AG08396 (cell line): ENCODE results near the gene CYP46A1.

Experiments used
- DNase-seq: peaks from one replicate; pipeline ENCODE4 v3.0.0; 2012; ENCODE audit warnings: low spot score, mixed read lengths

CYP46A1 gene

DNA sequence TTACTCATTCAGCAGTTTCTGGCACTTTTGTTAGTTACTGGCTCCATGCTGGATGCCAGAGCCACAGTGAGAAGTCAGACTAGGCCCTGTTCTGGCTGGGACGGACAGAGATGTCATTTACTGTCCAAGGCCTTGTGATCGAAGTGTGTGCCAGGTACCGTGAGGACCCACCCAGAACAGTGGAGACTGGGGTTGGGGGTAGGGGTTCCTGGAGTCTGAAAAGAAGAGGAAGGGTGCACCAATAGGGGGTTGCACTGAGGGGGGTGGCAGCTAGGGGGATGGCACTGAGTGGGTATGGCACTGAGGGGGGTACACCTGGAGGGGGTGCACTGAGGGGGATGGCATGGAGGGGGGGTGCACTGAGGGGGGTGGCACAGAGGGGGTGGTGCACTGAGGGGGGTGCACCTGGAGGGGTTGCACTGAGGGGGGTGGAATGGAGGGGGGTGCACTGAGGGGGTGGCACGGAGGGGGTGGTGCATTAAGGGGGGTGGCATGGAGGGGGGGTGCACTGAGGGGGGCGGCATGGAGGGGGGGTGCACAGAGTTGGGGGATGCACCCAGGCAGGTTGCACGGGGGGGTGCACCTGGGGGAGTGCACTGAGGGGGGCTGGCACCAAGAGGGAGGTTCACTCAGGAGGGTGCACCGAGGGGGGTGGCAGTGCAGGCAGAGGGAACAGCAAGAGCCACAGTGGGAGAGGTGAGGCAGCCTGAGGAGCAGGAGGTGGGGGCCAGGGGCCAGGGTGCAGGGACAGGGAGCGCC is 10.6 kb upstream of the CYP46A1 start:
- DNase-seq: no peak

DNA sequence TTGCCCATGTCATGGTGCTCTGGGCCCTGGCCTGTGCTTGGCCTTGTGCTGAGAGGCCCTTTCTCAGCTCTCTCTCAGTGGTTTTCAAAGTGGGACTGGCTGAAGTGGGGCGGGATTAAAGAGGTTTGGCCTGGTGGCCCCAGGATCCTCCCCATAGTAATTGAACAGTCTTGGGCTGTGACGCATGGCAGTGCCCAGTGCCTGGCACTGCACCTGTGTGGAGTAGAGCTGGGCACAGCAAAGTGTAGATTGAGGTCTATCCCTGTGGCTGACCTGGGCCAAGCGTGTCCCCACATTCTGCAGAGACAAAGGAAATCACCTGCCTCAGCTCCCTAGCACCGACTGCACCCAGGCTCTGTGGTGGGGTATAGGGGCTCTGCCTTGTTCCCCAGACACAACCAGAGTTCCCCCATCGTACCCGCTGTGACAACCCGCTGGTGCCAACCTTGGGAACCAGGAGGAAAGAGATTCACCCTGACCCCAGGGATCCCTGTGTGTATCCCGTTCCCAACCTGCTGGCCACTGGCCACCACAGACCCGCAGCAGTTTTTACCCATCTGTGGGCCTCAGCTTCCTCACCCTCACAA is 9.9 kb upstream of the CYP46A1 start:
- DNase-seq: no peak

- DNase-seq: no peak
Observed at GRCh38 chr14:99674776-99675381, 9.2 kb upstream of the CYP46A1 start.

- no peak for DNase-seq
Observed at GRCh38 chr14:99675382-99675835, 8.7 kb upstream of the CYP46A1 start.

- no peak for DNase-seq
Observed at GRCh38 chr14:99675951-99676350, 8.1 kb upstream of the CYP46A1 start.

DNA sequence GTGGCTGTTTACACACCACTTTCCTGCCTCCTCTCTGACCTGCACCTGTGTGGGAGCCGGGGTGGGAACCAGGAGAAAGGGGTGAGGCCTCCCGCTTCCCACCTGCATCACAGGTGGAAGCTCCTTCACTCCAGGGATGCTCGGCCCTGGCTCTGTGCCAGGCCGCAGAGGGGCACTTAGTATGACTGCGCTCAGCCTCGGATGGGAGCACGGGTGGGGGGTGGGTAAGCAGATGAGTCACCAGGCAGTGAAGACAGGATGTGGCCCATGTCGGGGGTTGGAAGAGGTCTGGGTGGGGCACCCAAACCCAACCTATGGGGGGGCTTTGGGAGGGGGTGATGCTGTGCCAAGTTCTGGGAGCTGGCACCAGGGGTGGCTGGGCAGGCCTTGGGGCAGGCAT is 7.4 kb upstream of the CYP46A1 start:
- no peak for DNase-seq

- DNase-seq: peak; percentile 45
Observed at GRCh38 chr14:99677231-99678140, 6.6 kb upstream of the CYP46A1 start.

DNA sequence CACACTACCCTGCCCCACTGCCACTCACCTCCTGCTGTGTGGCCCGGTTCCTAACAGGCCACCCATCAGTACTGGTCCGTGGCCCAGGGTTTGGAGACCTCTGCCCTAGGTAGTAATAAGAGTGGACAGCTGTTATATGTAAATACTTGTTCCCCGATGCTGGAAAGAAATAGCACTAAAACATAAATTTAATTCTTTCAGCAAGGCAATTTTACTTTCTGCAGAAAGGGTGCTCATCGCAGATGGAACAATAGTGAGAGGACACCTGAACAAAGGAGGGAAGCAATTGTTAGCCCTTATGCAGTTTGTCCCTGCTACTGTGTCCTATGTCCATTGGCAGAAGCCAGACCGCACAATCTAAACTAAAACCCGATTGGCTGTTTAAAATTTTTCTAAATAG is 5.9 kb upstream of the CYP46A1 start:
- DNase-seq: no peak

GRCh38 chr14:99679111-99679510 is 5.0 kb upstream of the CYP46A1 start:
- no peak for DNase-seq

DNA sequence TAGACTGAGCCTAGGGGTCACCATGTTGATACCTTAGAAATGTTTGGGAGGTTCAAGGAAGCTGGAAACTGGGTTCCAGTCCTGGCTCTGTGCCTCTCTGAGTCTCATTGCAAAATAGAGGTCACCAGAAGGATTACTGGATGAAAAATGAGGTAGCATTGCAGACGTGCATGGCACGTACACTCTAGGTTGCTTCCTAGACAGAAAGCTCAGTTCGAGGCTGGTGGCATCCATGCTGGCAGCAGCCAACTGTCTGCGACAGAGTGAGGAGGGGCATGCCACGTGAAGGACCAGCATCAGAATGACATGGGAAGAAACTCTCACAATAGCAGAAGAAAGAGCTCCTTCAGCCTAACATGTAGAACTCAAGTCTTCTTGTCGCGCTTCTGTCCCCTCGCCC is 4.6 kb upstream of the CYP46A1 start:
- DNase-seq: no peak

- no peak for DNase-seq
Observed at GRCh38 chr14:99679996-99680395, 4.1 kb upstream of the CYP46A1 start.

DNA sequence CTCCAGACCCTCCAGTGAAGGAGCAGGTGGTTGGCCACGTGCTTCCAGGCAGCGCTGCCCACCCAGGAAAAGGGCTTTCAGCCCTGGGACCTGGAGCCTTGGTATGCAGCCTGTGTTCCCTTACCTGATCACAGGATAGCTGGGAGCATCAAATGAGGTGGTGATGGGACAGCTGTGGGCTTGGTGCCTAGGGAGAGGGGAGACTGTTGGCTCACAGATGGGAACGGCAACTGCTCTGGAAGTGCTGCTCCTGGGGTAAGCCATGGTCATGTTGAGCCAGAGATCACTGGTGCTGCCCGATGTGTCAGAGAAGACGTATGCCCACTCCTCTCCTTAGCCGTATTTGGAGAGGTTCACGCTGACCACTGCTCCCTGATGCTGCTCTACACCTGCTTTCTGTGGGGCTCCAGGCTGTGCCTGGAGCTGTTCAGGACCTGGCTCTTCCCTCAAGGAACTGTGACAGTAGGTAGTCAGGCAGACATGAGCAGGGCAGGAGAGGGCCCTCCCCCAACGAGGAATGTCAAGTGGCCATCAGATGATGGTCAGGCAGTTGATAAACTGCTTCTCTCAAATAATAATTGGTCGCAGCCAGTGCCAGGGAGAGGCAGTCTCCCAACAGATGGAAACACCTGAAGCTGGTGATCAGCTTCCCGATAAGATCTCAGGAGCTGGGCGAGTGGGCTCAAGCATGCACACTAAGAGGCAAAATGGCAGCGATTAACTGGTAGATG is 2.8 kb upstream of the CYP46A1 start:
- DNase-seq: no peak

DNA sequence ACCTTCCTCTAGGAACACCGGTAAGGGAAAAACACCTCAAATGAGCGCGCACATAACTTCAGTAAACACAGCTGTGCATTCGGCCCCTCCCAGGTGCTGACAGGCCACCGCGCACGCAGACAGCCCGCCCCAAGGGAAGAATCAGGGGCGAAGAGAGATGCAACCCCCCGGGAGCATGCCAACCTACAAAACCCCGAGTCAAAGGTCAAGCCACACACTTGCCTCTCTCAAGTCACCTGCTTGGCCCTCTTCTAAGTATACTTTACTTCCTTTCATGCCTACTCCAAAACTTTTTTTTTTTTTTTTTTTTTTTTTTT is 2.3 kb upstream of the CYP46A1 start:
- DNase-seq: no peak

GRCh38 chr14:99682809-99683618 is 1.1 kb upstream of the CYP46A1 start:
- peak; percentile 85 for DNase-seq

GRCh38 chr14:99684410-99684934 is 374 bp downstream of the CYP46A1 start:
- DNase-seq: no peak

DNA sequence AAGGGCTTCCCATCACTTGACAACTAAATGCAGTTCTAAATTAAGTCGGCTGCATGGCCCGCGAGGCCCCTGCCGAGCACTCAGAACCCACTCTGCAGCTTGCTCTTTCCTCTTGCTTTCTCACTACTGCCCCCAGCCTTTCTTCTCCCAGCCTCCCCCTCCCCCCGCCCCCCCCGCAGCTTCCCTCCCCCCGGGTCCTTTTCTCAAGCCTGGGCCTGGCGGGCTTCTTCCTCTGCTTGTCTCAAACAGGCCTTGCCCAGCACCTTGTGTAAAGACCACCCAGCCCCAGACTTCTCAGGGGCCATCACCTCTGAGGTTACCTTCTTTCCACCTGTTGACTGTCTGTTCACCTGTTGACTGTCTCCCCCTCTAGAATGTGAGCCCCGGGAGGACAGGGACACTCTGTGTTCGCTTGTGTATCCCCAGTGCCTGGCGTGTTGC is 1.1 kb downstream of the CYP46A1 start:
- DNase-seq: no peak

- DNase-seq: no peak
Observed at GRCh38 chr14:99685596-99685995, 1.5 kb downstream of the CYP46A1 start.

DNA sequence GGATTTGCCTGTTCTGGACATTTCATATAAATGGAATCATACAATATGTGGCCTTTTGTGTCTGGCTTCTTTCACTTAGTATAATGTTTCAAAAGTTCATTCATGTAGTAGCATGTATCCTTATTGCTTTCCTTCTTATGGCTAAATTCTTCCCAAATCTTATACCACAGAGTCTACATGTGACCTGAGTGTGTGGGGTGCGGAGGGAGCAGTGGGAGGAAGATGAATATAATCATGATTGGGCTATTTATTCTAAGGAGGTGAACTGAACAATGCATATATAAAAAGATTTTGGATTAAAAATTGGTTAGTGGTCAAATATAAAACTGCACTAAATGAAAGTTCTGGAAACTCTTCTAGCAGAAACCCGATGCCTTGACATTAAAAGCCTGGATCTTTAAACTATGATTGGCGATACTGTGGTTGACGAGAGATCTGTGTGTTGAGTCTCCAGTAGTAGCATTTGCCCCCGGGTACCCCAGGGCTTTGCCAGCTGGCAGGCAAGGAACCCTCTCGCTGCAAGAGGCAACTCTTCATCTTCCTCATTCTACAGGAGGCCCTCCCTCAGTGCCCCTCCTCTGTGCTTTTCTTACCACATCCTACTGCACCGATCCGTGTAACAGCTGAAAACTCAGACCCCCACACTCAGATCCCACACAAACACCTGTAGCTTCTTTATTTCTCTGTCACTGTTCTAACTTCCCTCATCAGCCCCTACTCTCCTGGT is 2.6 kb downstream of the CYP46A1 start:
- no peak for DNase-seq

GRCh38 chr14:99687284-99688209 is 3.4 kb downstream of the CYP46A1 start:
- DNase-seq: no peak
